Neural progenitor cell (in vitro differentiated cells): ENCODE results near the gene LRRC37A2.
"Not testable (repeated sequence)": the region's sequence is repeated elsewhere in the genome, so short reads cannot be mapped to it uniquely, and the experiment has no call there.

ENCODE experiments used
- CTCF ChIP-seq: fragments of 200-600 bp; sonication (generic); IDR thresholded peaks from 2 replicates; pipeline ENCODE4 v1.5.1; 2017; ENCODE audit warnings: antibody characterized with exemption, mild to moderate bottlenecking
- EZH2 ChIP-seq: fragments of 200-600 bp; sonication (generic); IDR thresholded peaks from 2 replicates; pipeline ENCODE4 v1.6.1; 2017; ENCODE audit warnings: antibody characterized with exemption, mild to moderate bottlenecking, moderate library complexity
- EZH2phosphoT487 ChIP-seq: fragments of 200-600 bp; sonication (generic); IDR thresholded peaks from 2 replicates; pipeline ENCODE4 v1.6.1; 2017; ENCODE audit warnings: antibody characterized with exemption

GRCh38 chr17:46566284-46566683 lies 54.0 kb downstream of the LRRC37A2 start:
- not testable (repeated sequence) for TF ChIP-seq EZH2, CTCF, EZH2phosphoT487
